ENCODE results near the gene TMPRSS15.

TMPRSS15 gene

GRCh38 chr21:18403735-18404450 is at the start of gene TMPRSS15:
TSS of gene TMPRSS15 (minus strand) at chr21:18403785. CDS start at chr21:18403622, 163 bp downstream.
- no peak for DNase-seq (ENCODE audit: low read depth, low spot score)
- peaks cover 3% of the 10 kb centered on the region; the same call in 1 of the 2 replicates for H3K9me3 ChIP-seq (ENCODE audit: low read depth, low read length)
- H3K9ac ChIP-seq (ENCODE audit: insufficient read length), result no peak within 1 kb of the TSS
- no peaks in the 10 kb centered on the region for H3K36me3 ChIP-seq (ENCODE audit: insufficient read depth, low read length)
- H3K4me3 ChIP-seq, result no peak within 1 kb of the TSS
- TF ChIP-seq FOXP2 (optimal IDR thresholded peaks at IDR 0.05; ENCODE audit: control extremely low read depth, extremely low read length, insufficient read depth) (no peak), POLR2AphosphoS5 (IDR thresholded peaks at IDR 0.05; ENCODE audit: borderline replicate concordance, low read depth, low read length) (no peak), EZH2 (IDR thresholded peaks at IDR 0.05) (no peak)
- no peak within 1 kb of the TSS for H3K27ac ChIP-seq

- H3K4me3 ChIP-seq, result no peak overlapping the region
- no peaks in the 10 kb centered on the region for H3K36me3 ChIP-seq (ENCODE audit: insufficient read depth, low read length)
- TF ChIP-seq EZH2 (IDR thresholded peaks at IDR 0.05), result no peak
- TF ChIP-seq FOXP2 (optimal IDR thresholded peaks at IDR 0.05; ENCODE audit: control extremely low read depth, extremely low read length, insufficient read depth), result no peak
- no peak for TF ChIP-seq POLR2AphosphoS5 (IDR thresholded peaks at IDR 0.05; ENCODE audit: borderline replicate concordance, low read depth, low read length)
- no peak overlapping the region for H3K9ac ChIP-seq (ENCODE audit: insufficient read length)
- H3K27ac ChIP-seq, result no peak overlapping the region
- no peak for DNase-seq (ENCODE audit: low read depth, low spot score)
- no peaks in the 10 kb centered on the region for H3K9me3 ChIP-seq (ENCODE audit: low read depth, low read length)
These were observed 48.1 kb upstream of the TMPRSS15 start for GRCh38 chr21:18451670-18452069.

- no peak for DNase-seq (ENCODE audit: low read depth, low spot score)
- H3K9ac ChIP-seq (ENCODE audit: insufficient read length), result no peak overlapping the region
- TF ChIP-seq EZH2 (IDR thresholded peaks at IDR 0.05) (no peak), POLR2AphosphoS5 (IDR thresholded peaks at IDR 0.05; ENCODE audit: borderline replicate concordance, low read depth, low read length) (no peak), FOXP2 (optimal IDR thresholded peaks at IDR 0.05; ENCODE audit: control extremely low read depth, extremely low read length, insufficient read depth) (no peak)
- no peak overlapping the region for H3K27ac ChIP-seq
- H3K36me3 ChIP-seq (ENCODE audit: insufficient read depth, low read length), result no peaks in the 10 kb centered on the region
- H3K4me3 ChIP-seq, result no peak overlapping the region
- H3K9me3 ChIP-seq (ENCODE audit: low read depth, low read length), result no peaks in the 10 kb centered on the region
These were observed 46.3 kb upstream of the TMPRSS15 start for GRCh38 chr21:18449605-18450550.

- Histone ChIP-seq H3K9ac (ENCODE audit: insufficient read length) (no peak overlapping the region), H3K4me3 (no peak overlapping the region), H3K27ac (no peak overlapping the region), H3K36me3 (ENCODE audit: insufficient read depth, low read length) (no peaks in the 10 kb centered on the region), H3K9me3 (ENCODE audit: low read depth, low read length) (no peaks in the 10 kb centered on the region; the same call in 1 of the 2 replicates)
- TF ChIP-seq EZH2 (IDR thresholded peaks at IDR 0.05) (no peak), FOXP2 (optimal IDR thresholded peaks at IDR 0.05; ENCODE audit: control extremely low read depth, extremely low read length, insufficient read depth) (no peak), POLR2AphosphoS5 (IDR thresholded peaks at IDR 0.05; ENCODE audit: borderline replicate concordance, low read depth, low read length) (no peak)
- DNase-seq (ENCODE audit: low read depth, low spot score), result no peak
These were observed 40.1 kb upstream of the TMPRSS15 start for GRCh38 chr21:18443701-18444100.

GRCh38 chr21:18443085-18443484 is 39.5 kb upstream of the TMPRSS15 start:
- no peak for DNase-seq (ENCODE audit: low read depth, low spot score)
- no peak overlapping the region for H3K27ac ChIP-seq

GRCh38 chr21:18430341-18430740 is 26.8 kb upstream of the TMPRSS15 start:
- no peak overlapping the region for H3K4me3 ChIP-seq
- H3K9ac ChIP-seq (ENCODE audit: insufficient read length), result no peak overlapping the region
- no peak overlapping the region for H3K27ac ChIP-seq
- no peaks in the 10 kb centered on the region for H3K9me3 ChIP-seq (ENCODE audit: low read depth, low read length)
- TF ChIP-seq EZH2 (IDR thresholded peaks at IDR 0.05) (no peak), FOXP2 (optimal IDR thresholded peaks at IDR 0.05; ENCODE audit: control extremely low read depth, extremely low read length, insufficient read depth) (no peak), POLR2AphosphoS5 (IDR thresholded peaks at IDR 0.05; ENCODE audit: borderline replicate concordance, low read depth, low read length) (no peak)
- no peaks in the 10 kb centered on the region for H3K36me3 ChIP-seq (ENCODE audit: insufficient read depth, low read length)
- DNase-seq (ENCODE audit: low read depth, low spot score), result no peak

More at GRCh38 chr21:18443085-18443484, 39.5 kb upstream of the TMPRSS15 start:
- Histone ChIP-seq H3K9me3 (ENCODE audit: low read depth, low read length) (no peaks in the 10 kb centered on the region; the same call in 1 of the 2 replicates), H3K4me3 (no peak overlapping the region), H3K36me3 (ENCODE audit: insufficient read depth, low read length) (no peaks in the 10 kb centered on the region), H3K9ac (ENCODE audit: insufficient read length) (no peak overlapping the region)
- TF ChIP-seq EZH2 (IDR thresholded peaks at IDR 0.05), result no peak
- TF ChIP-seq POLR2AphosphoS5 (IDR thresholded peaks at IDR 0.05; ENCODE audit: borderline replicate concordance, low read depth, low read length), result no peak
- no peak for TF ChIP-seq FOXP2 (optimal IDR thresholded peaks at IDR 0.05; ENCODE audit: control extremely low read depth, extremely low read length, insufficient read depth)

GRCh38 chr21:18424276-18424675 is 20.7 kb upstream of the TMPRSS15 start:
- H3K36me3 ChIP-seq (ENCODE audit: insufficient read depth, low read length), result no peaks in the 10 kb centered on the region
- TF ChIP-seq POLR2AphosphoS5 (IDR thresholded peaks at IDR 0.05; ENCODE audit: borderline replicate concordance, low read depth, low read length), result no peak
- TF ChIP-seq FOXP2 (optimal IDR thresholded peaks at IDR 0.05; ENCODE audit: control extremely low read depth, extremely low read length, insufficient read depth), result no peak
- TF ChIP-seq EZH2 (IDR thresholded peaks at IDR 0.05), result no peak
- no peak overlapping the region for H3K9ac ChIP-seq (ENCODE audit: insufficient read length)
- no peak for DNase-seq (ENCODE audit: low read depth, low spot score)
- H3K4me3 ChIP-seq, result 0 out of 2 replicates have a peak overlapping the region, but pooled peaks have one; percentile 37
- no peak overlapping the region for H3K27ac ChIP-seq
- H3K9me3 ChIP-seq (ENCODE audit: low read depth, low read length), result no peaks in the 10 kb centered on the region

All from SK-N-MC (cell line).